ENCODE data around the gene IP6K2.

IP6K2 gene

GRCh38 chr3:48687220-48687678 lies 29.8 kb downstream of the IP6K2 start:
- Mint-ChIP-seq H3K27me3 (ENCODE audit: low read depth) (no peaks in the 10 kb centered on the region), H3K9me3 (no peaks in the 10 kb centered on the region), H3K4me3 (peak overlapping the region in 2 of 3 experiments; percentile 58 to 91), H3K27ac (no peak overlapping the region), H3K36me3 (ENCODE audit: low read depth) (peaks cover 31% of the 10 kb centered on the region), H3K4me1 (peaks cover 39% of the 10 kb centered on the region)
- TF ChIP-seq, protein P1, sequence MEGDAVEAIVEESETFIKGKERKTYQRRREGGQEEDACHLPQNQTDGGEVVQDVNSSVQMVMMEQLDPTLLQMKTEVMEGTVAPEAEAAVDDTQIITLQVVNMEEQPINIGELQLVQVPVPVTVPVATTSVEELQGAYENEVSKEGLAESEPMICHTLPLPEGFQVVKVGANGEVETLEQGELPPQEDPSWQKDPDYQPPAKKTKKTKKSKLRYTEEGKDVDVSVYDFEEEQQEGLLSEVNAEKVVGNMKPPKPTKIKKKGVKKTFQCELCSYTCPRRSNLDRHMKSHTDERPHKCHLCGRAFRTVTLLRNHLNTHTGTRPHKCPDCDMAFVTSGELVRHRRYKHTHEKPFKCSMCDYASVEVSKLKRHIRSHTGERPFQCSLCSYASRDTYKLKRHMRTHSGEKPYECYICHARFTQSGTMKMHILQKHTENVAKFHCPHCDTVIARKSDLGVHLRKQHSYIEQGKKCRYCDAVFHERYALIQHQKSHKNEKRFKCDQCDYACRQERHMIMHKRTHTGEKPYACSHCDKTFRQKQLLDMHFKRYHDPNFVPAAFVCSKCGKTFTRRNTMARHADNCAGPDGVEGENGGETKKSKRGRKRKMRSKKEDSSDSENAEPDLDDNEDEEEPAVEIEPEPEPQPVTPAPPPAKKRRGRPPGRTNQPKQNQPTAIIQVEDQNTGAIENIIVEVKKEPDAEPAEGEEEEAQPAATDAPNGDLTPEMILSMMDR (IDR thresholded peaks at IDR 0.05; ENCODE audit: unreplicated experiment in 3 of 3) = no peak

DNA sequence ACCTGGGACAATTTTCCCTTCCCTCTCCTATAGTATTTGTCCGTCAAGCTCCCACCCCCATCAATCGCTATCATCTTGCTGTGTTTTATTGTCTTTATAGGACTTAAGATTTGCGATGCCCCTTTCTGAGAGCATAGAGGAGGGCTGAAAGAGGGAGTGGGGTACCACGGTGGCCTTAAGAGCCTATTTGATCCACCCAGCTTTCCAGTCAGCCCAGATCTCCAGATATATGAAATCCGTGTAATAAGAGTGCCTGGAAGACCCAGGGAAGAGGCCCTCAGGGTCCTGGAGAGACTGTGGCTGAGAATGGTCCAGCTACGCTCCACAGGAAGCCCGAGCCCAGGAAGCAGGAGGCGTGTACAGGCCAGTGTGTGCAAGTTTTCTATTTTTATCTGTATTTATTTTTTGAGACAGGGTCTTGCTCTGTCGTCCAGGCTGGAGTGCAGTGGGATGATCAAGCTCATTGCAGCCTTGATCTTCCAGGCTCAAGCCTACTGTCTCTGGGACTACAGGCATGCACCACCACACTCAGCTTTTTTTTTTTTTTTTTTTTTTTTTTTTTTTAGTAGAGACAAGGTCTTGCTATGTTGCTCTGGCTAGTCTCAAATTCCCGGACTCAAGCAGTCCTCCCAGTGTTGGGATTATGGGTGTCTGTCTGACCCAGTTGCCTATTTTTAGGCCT lies 30.3 kb downstream of the IP6K2 start:
- peaks cover 26% of the 10 kb centered on the region for H3K36me3 Mint-ChIP-seq (ENCODE audit: low read depth)
- H3K27ac Mint-ChIP-seq = peak overlapping the region; percentile 6 to 26 (median 21)
- no peaks in the 10 kb centered on the region for H3K9me3 Mint-ChIP-seq
- TF ChIP-seq, protein P1 (IDR thresholded peaks at IDR 0.05; ENCODE audit: unreplicated experiment in 3 of 3) = no peak
- H3K27me3 Mint-ChIP-seq (ENCODE audit: low read depth) = no peaks in the 10 kb centered on the region
- peak overlapping the region; percentile 86 to 95 (median 91) for H3K4me3 Mint-ChIP-seq
- H3K4me1 Mint-ChIP-seq = peaks cover 39% of the 10 kb centered on the region

GRCh38 chr3:48685603-48686511 lies 31.2 kb downstream of the IP6K2 start, which contains the start of gene NCKIPSD:
NCKIPSD (minus strand) TSS chr3:48685915; CDS start chr3:48685807, 108 bp downstream.
- H3K4me1 Mint-ChIP-seq = peaks cover 39% of the 10 kb centered on the region
- peak within 1 kb of the TSS; percentile 26 to 54 (median 39) for H3K27ac Mint-ChIP-seq
- H3K27me3 Mint-ChIP-seq (ENCODE audit: low read depth) = no peaks in the 10 kb centered on the region
- no peaks in the 10 kb centered on the region for H3K9me3 Mint-ChIP-seq
- TF ChIP-seq, protein P1 (IDR thresholded peaks at IDR 0.05; ENCODE audit: unreplicated experiment in 3 of 3) = peak; percentile 80 to 90 (median 87)
- H3K36me3 Mint-ChIP-seq (ENCODE audit: low read depth) = peaks cover 22% of the 10 kb centered on the region
- peak within 1 kb of the TSS; percentile 86 to 95 (median 91) for H3K4me3 Mint-ChIP-seq

DNA sequence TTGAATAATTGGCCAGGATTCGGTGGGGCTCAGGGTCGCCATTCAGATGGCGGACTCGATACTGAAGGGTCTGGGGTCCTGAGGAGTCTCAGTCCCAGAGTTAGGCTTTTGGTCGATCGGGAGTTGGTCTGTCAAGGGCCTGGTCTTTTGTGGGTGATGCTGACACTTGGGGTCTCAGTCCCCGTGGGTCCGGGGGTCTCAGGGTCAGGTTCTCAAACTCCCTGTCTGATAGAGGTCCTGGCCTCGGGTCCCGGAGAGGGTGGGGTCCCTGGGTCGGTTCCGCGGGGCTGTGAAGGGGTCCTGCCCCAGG lies 31.8 kb downstream of the IP6K2 start:
- H3K36me3 Mint-ChIP-seq (ENCODE audit: low read depth) = peaks cover 27% of the 10 kb centered on the region
- no peaks in the 10 kb centered on the region for H3K9me3 Mint-ChIP-seq
- peaks cover 39% of the 10 kb centered on the region for H3K4me1 Mint-ChIP-seq

GRCh38 chr3:48684480-48685143 lies 32.4 kb downstream of the IP6K2 start:
- peaks cover 39% of the 10 kb centered on the region for H3K4me1 Mint-ChIP-seq
- TF ChIP-seq, protein P1 (IDR thresholded peaks at IDR 0.05; ENCODE audit: unreplicated experiment in 3 of 3) = no peak
- H3K27ac Mint-ChIP-seq = peak overlapping the region in 2 of 3 experiments; percentile 39 to 52
- H3K9me3 Mint-ChIP-seq = no peaks in the 10 kb centered on the region
- peaks cover 24% of the 10 kb centered on the region for H3K36me3 Mint-ChIP-seq (ENCODE audit: low read depth)
- H3K4me3 Mint-ChIP-seq = peak overlapping the region; percentile 86 to 91 (median 86)
- no peaks in the 10 kb centered on the region for H3K27me3 Mint-ChIP-seq (ENCODE audit: low read depth)

More for the DNA sequence above, 31.8 kb downstream of the IP6K2 start:
- H3K27ac Mint-ChIP-seq = peak overlapping the region in 1 of 3 experiments; percentile 39
- peak overlapping the region; percentile 86 to 95 (median 91) for H3K4me3 Mint-ChIP-seq
- TF ChIP-seq, protein P1 (IDR thresholded peaks at IDR 0.05; ENCODE audit: unreplicated experiment in 3 of 3) = no peak
- H3K27me3 Mint-ChIP-seq (ENCODE audit: low read depth) = no peaks in the 10 kb centered on the region

Measured in nephron (organoid).